HFFc6 (cell line): ENCODE measurements around the gene OR1F1. TPM values are rescaled to one million over a fixed set of nuclear protein-coding genes. Genes with fewer than 3 reads are reported as not detected.

Experiments
- DNase-seq: peaks from one replicate; pipeline ENCODE4 v3.0.0-alpha.2; 2018
- H3K27ac Mint-ChIP-seq: 2 replicates; pipeline ENCODE4 v1.8.0; 2020; ENCODE audit warnings: mild to moderate bottlenecking, mixed read lengths
- H3K27me3 Mint-ChIP-seq: 2 replicates; pipeline ENCODE4 v1.8.0; 2021; ENCODE audit warnings: mild to moderate bottlenecking, moderate library complexity, mixed read lengths; ENCODE audit not compliant: insufficient read depth
- H3K36me3 Mint-ChIP-seq: 2 replicates; pipeline ENCODE4 v1.8.0; 2021; ENCODE audit warnings: low read depth, mixed read lengths
- H3K4me1 Mint-ChIP-seq: 2 replicates; pipeline ENCODE4 v1.8.0; 2020; ENCODE audit warnings: low read depth, mixed read lengths
- H3K4me3 Mint-ChIP-seq: 2 replicates; pipeline ENCODE4 v1.8.0; 2020; ENCODE audit warnings: mild to moderate bottlenecking, moderate library complexity, mixed read lengths
- H3K9me3 Mint-ChIP-seq: 2 replicates; pipeline ENCODE4 v1.8.0; 2020; ENCODE audit warnings: mild to moderate bottlenecking, mixed read lengths
- CTCF ChIP-seq: fragments of 200-600 bp; sonication (generic); IDR thresholded peaks from 2 replicates; pipeline ENCODE4 v1.5.0; 2021; ENCODE audit warnings: antibody characterized with exemption, mild to moderate bottlenecking
- total RNA-seq, 6 experiments: library from RNA; stranded (reverse); fragmentation: NEBNext Ultra II Directional; extraction: Animal tissue kit (Norgen Biotek cat#: 25700); gene quantifications; 2 replicates in 1 of 6; 3 replicates in 5 of 6; pipeline ENCODE4 v1.2.3, GENCODE V29; 2021

Gene OR1F1
- total RNA-seq, 6 experiments from 2014 or later = not detected

GRCh38 chr16:3188675-3188924, 596 bp downstream of the OR1F1 start:
- no peaks in the 10 kb centered on the region; the same call in 1 of the 2 replicates for H3K9me3 Mint-ChIP-seq
- H3K27ac Mint-ChIP-seq = peak overlapping the region; percentile 81
- H3K27me3 Mint-ChIP-seq = peaks cover 21% of the 10 kb centered on the region
- DNase-seq = no peak
- H3K4me3 Mint-ChIP-seq = peak overlapping the region; percentile 94
- no peaks in the 10 kb centered on the region for H3K36me3 Mint-ChIP-seq
- TF ChIP-seq CTCF = no peak
- H3K4me1 Mint-ChIP-seq = peaks cover 43% of the 10 kb centered on the region

- Mint-ChIP-seq H3K27me3 (peaks cover 17% of the 10 kb centered on the region), H3K4me1 (peaks cover 38% of the 10 kb centered on the region), H3K9me3 (no peaks in the 10 kb centered on the region; the same call in 1 of the 2 replicates), H3K27ac (peak overlapping the region; percentile 81), H3K36me3 (no peaks in the 10 kb centered on the region), H3K4me3 (peak overlapping the region; percentile 94)
- TF ChIP-seq CTCF = no peak; the same call in 1 of the 2 replicates
- DNase-seq = peak; percentile 72
Observed at GRCh38 chr16:3188925-3189825, 1.2 kb downstream of the OR1F1 start.

GRCh38 chr16:3189869-3190268, 1.9 kb downstream of the OR1F1 start:
- H3K27me3 Mint-ChIP-seq = peaks cover 16% of the 10 kb centered on the region
- peak overlapping the region; percentile 94 for H3K4me3 Mint-ChIP-seq
- no peaks in the 10 kb centered on the region for H3K36me3 Mint-ChIP-seq
- no peak overlapping the region for H3K27ac Mint-ChIP-seq
- H3K9me3 Mint-ChIP-seq = no peaks in the 10 kb centered on the region; the same call in 1 of the 2 replicates
- no peak for TF ChIP-seq CTCF
- no peak for DNase-seq
- peaks cover 35% of the 10 kb centered on the region for H3K4me1 Mint-ChIP-seq

GRCh38 chr16:3190949-3191353, 2.9 kb downstream of the OR1F1 start:
- Mint-ChIP-seq H3K36me3 (no peaks in the 10 kb centered on the region), H3K4me1 (peaks cover 35% of the 10 kb centered on the region), H3K4me3 (peak overlapping the region; percentile 94), H3K27ac (peak overlapping the region; percentile 64; the same call in 1 of the 2 replicates), H3K27me3 (peaks cover 19% of the 10 kb centered on the region), H3K9me3 (no peaks in the 10 kb centered on the region; the same call in 1 of the 2 replicates)
- no peak for DNase-seq
- no peak for TF ChIP-seq CTCF

GRCh38 chr16:3192476-3193019, 4.5 kb downstream of the OR1F1 start:
- Mint-ChIP-seq H3K4me3 (no peak overlapping the region), H3K27ac (no peak overlapping the region), H3K9me3 (no peaks in the 10 kb centered on the region; the same call in 1 of the 2 replicates), H3K4me1 (peaks cover 29% of the 10 kb centered on the region), H3K27me3 (peaks cover 21% of the 10 kb centered on the region), H3K36me3 (no peaks in the 10 kb centered on the region)
- no peak for DNase-seq
- TF ChIP-seq CTCF = no peak
